ENCODE results near the gene PIP5K1B.

GRCh38 chr9:68847765-68848164 lies 142.7 kb downstream of the PIP5K1B start:
- TF ChIP-seq CTCF (IDR thresholded peaks at IDR 0.05; ENCODE audit: poor library complexity) (no peak), EZH2 (IDR thresholded peaks at IDR 0.05; ENCODE audit: borderline replicate concordance) (no peak)

Data from hepatocyte (in vitro differentiated cells).